ENCODE data around the gene TMEM259. TPM values are rescaled to one million over a fixed set of nuclear protein-coding genes. Genes with fewer than 3 reads are reported as not detected.

Gene TMEM259
- total and polyA plus RNA-seq, 7 donors, result 67.1 to 133 (median 88.8) TPM

DNA sequence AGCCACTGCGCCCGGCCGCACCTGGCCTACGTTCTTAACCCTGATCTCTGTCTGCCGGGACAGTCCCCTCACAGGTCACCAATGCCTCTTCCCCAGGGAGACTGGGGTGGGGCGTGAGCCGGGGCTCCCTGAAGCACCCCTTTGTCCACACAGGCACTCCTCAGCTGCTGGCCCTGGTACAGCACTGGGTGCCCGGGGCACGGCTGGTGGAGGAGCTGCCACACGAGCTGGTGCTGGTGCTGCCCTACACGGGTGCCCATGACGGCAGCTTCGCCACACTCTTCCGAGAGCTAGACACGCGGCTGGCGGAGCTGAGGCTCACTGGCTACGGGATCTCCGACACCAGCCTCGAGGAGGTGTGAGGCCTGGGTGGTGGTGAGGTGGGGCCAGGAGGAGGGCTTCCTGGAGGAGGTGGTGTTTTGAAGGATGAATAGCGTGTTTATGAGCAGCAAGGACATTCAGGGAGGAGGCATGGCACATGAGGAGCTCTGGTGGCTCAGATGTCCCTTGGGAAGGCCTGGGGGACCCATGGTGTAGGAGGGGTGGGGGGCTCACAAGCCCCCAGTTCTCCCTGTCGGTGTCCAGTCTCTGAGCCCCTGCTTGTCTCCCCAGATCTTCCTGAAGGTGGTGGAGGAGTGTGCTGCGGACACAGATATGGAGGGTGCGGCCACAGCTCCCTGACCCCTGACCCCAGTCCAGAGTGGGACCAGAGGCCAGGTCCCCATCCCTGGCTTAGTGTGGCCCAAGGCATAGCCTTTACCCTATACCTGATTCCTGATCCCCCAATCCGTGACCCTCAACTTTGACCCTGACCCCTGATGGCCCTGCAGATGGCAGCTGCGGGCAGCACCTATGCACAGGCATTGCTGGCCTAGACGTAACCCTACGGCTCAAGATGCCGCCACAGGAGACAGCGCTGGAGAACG lies 32.5 kb upstream of the TMEM259 start:
- no peak overlapping the region for H3K4me3 ChIP-seq
- intact Hi-C loops (cut with DNase I), result no loop called here
- no peaks in the 10 kb centered on the region for H3K27me3 ChIP-seq (ENCODE audit: insufficient read depth in 3 of 3, low read length in 2 of 3)
- 90 to 92% (median 91%) methylated on average over 31 of the region's 31 CpGs for WGBS, 3 donors
- ATAC-seq, result no peak
- TF ChIP-seq, protein P1, sequence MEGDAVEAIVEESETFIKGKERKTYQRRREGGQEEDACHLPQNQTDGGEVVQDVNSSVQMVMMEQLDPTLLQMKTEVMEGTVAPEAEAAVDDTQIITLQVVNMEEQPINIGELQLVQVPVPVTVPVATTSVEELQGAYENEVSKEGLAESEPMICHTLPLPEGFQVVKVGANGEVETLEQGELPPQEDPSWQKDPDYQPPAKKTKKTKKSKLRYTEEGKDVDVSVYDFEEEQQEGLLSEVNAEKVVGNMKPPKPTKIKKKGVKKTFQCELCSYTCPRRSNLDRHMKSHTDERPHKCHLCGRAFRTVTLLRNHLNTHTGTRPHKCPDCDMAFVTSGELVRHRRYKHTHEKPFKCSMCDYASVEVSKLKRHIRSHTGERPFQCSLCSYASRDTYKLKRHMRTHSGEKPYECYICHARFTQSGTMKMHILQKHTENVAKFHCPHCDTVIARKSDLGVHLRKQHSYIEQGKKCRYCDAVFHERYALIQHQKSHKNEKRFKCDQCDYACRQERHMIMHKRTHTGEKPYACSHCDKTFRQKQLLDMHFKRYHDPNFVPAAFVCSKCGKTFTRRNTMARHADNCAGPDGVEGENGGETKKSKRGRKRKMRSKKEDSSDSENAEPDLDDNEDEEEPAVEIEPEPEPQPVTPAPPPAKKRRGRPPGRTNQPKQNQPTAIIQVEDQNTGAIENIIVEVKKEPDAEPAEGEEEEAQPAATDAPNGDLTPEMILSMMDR (IDR thresholded peaks at IDR 0.05), result no peak
- no peak overlapping the region for H3K27ac ChIP-seq
- H3K9me3 ChIP-seq, result peaks cover 28% of the 10 kb centered on the region
- DNase-seq, result no peak
- H3K4me1 ChIP-seq, result no peaks in the 10 kb centered on the region
- H3K36me3 ChIP-seq (ENCODE audit: insufficient read depth in 1 of 2, low read depth in 1 of 2), result peaks cover 0 to 42% of the 10 kb centered on the region in 2 donors

DNA sequence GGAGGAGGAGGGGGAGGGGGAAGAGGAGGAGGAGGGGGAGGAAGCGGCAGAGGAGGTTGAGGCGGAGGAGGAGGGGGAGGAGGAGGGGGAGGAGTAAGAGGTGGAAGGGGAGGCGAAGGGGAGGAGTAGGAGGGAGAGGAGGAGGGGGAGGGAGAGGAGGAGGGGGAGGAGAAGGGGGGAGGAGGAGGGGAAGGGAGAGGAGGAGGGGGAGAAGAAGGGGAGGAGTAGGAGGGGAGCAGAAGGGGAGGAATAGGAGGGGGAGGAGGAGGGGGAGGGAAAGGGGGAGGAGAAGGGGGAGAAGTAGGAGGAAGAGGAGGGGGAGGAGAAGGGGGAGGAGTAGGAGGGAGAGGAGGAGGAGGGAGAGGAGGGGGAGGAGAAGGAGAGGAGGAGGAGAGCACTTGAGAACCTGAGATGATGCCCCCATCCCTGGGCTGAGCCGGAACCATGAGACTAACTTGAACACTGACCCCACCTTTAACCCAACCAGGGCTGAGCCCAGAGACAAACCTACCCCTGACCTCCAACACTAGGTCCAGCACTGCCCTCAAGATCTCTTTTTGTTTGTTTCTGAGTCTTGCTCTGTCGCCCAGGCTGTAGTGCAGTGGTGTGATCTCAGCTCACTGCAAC lies 31.5 kb upstream of the TMEM259 start:
- H3K36me3 ChIP-seq (ENCODE audit: insufficient read depth in 1 of 2, low read depth in 1 of 2), result peaks cover 0 to 37% of the 10 kb centered on the region in 2 donors
- H3K27me3 ChIP-seq (ENCODE audit: insufficient read depth in 3 of 3, low read length in 2 of 3), result no peaks in the 10 kb centered on the region
- no peak for ATAC-seq
- no peak overlapping the region for H3K4me3 ChIP-seq
- peaks cover 18% of the 10 kb centered on the region for H3K9me3 ChIP-seq
- no peak for DNase-seq
- no peaks in the 10 kb centered on the region for H3K4me1 ChIP-seq
- intact Hi-C loops (cut with DNase I), result no loop called here
- TF ChIP-seq, protein P1 (IDR thresholded peaks at IDR 0.05), result no peak
- 80 to 84% (median 82%) methylated on average over 2 to 3 of the region's 5 CpGs for WGBS, 3 donors
- H3K27ac ChIP-seq, result no peak overlapping the region

DNA sequence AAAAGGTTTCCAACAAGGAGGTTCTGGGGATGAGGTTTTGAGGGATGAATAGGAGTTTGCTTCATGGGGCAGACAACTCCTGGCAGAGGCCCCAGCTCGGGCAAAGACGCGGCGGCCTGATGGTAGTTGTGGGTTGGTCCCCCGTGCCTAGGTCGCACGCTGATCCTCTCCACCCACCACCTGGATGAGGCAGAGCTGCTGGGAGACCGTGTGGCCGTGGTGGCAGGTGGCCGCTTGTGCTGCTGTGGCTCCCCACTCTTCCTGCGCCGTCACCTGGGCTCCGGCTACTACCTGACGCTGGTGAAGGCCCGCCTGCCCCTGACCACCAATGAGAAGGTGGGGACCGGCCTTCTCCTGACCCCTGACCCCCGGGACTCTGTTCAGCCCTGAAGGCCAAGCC lies 30.9 kb upstream of the TMEM259 start:
- DNase-seq, result no peak
- intact Hi-C loops (cut with DNase I), result no loop called here
- Histone ChIP-seq H3K4me3 (no peak overlapping the region), H3K27ac (no peak overlapping the region), H3K4me1 (no peaks in the 10 kb centered on the region), H3K9me3 (peaks cover 11% of the 10 kb centered on the region), H3K27me3 (ENCODE audit: insufficient read depth in 3 of 3, low read length in 2 of 3) (no peaks in the 10 kb centered on the region), H3K36me3 (ENCODE audit: insufficient read depth in 1 of 2, low read depth in 1 of 2) (peaks cover 0 to 37% of the 10 kb centered on the region in 2 donors)
- TF ChIP-seq, protein P1 (IDR thresholded peaks at IDR 0.05), result no peak
- 91 to 95% (median 91%) methylated on average over 17 of the region's 17 CpGs for WGBS, 3 donors
- ATAC-seq, result no peak

DNA sequence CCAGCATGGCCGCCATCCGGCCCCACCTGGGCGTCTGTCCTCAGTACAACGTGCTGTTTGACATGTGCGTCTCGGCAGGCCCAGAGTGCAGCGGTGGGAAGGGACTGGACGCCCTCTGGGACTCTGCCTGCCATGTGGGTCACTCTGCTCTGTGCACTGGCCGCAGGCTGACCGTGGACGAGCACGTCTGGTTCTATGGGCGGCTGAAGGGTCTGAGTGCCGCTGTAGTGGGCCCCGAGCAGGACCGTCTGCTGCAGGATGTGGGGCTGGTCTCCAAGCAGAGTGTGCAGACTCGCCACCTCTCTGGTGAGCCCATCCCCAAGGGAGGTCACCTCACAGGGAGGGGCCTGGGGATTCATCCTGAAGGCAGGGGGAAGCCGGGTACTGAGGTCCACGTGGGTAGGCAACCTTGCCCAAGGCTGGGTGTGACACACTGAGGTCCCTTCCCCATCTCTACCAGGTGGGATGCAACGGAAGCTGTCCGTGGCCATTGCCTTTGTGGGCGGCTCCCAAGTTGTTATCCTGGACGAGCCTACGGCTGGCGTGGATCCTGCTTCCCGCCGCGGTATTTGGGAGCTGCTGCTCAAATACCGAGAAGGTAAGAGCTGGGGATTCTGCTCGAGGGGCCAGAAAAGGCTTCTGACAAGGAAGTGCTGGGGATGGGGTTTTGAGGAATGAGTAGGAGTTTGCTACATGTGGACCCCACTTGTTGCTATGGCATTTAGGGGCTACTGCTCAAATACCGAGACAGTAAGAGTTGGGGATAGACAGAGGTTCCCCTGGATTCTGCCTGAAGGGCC lies 30.3 kb upstream of the TMEM259 start:
- H3K27ac ChIP-seq, result no peak overlapping the region
- WGBS, 3 donors, result 82 to 85% (median 84%) methylated on average over 31 of the region's 31 CpGs
- TF ChIP-seq, protein P1 (IDR thresholded peaks at IDR 0.05), result no peak
- no peak overlapping the region for H3K4me3 ChIP-seq
- peaks cover 5% of the 10 kb centered on the region for H3K9me3 ChIP-seq
- H3K36me3 ChIP-seq (ENCODE audit: insufficient read depth in 1 of 2, low read depth in 1 of 2), result peaks cover 0 to 38% of the 10 kb centered on the region in 2 donors
- no peak for DNase-seq
- H3K4me1 ChIP-seq, result no peaks in the 10 kb centered on the region
- no peak for ATAC-seq
- no peaks in the 10 kb centered on the region for H3K27me3 ChIP-seq (ENCODE audit: insufficient read depth in 3 of 3, low read length in 2 of 3)
- intact Hi-C loops (cut with DNase I), result no loop called here
